ENCODE data around the gene SMURF1. TPM values are rescaled to one million over a fixed set of nuclear protein-coding genes. Genes with fewer than 3 reads are reported as not detected.
A peak's percentile ranks its signal among the peaks of the same experiment; 100 is the strongest.
"Not testable (repeated sequence)": the region's sequence is repeated elsewhere in the genome, so short reads cannot be mapped to it uniquely, and the experiment has no call there.

SMURF1 gene
- total RNA-seq, 1 donor from 2014 or later, result 27.2 TPM

- peak; percentile 87 for DNase-seq (ENCODE audit: low spot score)
Observed at GRCh38 chr7:99121496-99122021, 22.3 kb downstream of the SMURF1 start.

DNA sequence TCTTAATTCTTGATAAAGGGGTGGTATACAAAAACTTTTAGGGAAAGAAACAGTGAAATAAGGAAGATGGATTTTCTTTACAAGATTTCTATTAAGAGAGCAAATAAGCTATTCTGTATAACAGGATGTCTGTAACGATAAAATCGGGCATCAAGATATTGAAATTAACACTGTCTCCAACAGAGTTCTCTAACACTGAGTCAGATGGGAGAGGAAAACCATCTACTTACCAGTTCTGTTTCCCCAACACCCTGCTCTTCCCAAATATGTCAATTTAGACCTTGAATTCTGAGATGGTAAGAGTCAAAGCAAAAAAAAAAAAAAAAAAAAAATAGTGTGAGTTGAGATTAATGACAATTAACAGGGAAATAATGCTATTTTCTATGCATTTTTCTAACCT is 23.0 kb downstream of the SMURF1 start:
- no peak for DNase-seq (ENCODE audit: low spot score)

DNA sequence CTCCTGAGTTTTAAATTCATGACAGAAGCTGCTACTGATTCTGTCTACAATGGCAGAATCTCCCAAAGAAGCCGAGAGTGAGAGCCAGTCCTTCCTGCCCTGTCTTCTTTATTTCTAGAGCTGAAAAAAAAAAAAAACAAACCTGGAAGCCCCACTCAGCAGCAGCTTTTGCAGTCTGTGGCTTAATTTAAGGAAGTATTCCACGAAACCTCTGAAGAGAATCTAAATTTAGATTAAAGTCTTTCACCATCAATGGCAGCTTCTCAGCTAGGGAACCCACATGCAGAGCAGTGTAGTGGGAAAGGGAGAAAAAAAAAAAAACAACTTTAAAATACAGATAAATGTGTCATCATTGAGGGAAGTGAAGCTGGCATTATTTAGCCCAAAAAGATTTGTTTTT is 23.4 kb downstream of the SMURF1 start:
- DNase-seq (ENCODE audit: low spot score), result peak; percentile 68

- no peak for DNase-seq (ENCODE audit: low spot score)
Observed at GRCh38 chr7:99118077-99118476, 25.8 kb downstream of the SMURF1 start.

GRCh38 chr7:99116144-99116543 is 27.8 kb downstream of the SMURF1 start:
- DNase-seq (ENCODE audit: low spot score), result peak; percentile 60

GRCh38 chr7:99115379-99115778 is 28.5 kb downstream of the SMURF1 start:
- no peak for DNase-seq (ENCODE audit: low spot score)

GRCh38 chr7:99112979-99113378 is 30.9 kb downstream of the SMURF1 start:
- no peak for DNase-seq (ENCODE audit: low spot score)

- DNase-seq (ENCODE audit: low spot score), result no peak
Observed at GRCh38 chr7:99112097-99112496, 31.8 kb downstream of the SMURF1 start.

DNA sequence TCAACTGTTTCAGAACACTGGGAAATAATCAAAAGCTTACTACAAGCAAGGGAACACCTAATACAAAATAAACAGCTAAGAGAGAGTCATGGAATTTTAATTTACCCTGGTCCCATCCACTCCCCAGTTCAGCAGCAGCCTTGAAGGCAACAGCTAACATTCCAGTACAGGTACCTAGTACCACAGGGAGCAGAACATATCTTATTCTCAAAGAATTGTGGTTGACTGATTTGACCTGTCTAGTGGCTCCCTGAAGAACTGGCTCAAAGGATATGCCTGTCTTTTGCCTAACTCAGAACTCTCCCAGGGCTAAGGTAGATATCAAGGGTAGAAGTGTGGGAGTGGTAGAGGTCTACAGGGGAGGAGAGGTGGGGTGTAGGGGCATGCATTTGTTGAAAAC is 32.3 kb downstream of the SMURF1 start:
- DNase-seq (ENCODE audit: low spot score), result no peak

DNA sequence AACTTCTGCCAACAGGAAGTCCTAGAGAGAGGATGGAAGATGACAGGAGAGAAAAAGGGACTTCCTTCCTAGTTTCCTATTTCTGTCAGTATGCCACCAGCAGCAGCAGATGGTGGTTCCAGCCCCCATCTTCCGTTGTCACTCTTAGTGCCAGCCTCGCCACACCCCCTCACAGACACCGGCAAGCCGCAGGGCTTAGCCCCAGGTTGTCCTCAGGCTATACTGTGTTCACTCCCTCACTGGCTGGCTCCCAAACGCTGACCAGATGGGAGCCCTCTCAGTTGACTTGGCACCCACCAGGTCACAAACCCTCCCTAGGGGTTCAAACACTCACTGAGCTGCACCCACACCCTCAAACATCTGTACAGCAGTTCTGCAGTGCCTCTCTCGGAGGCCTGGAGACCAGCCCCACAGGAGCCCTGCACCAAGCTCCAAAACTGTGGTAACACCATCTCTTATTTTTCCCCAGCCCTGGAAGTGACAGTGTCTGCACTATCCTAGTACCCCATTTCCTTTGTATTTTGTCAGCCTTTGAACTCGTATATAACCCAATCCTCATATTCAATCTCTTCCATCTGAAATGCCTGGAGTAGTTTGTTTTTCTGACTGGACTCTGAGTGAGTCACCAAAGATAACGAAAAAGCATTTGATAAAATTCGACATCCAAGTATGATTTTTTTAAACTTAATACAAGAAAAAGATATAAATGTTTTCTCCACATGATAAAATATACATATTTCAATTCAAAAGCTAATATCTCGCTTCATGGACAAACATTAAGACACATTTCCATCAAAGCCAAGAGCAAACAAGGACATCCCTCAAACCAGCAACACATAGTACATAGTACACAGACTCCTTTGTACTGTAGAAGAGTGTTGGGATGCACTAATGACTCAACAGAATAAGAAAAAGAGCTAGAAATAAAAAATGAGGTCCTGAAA is 34.5 kb downstream of the SMURF1 start:
- no peak for DNase-seq (ENCODE audit: low spot score)

GRCh38 chr7:99108613-99109012 is 35.3 kb downstream of the SMURF1 start:
- DNase-seq (ENCODE audit: low spot score), result no peak

GRCh38 chr7:99106821-99107241 is 37.1 kb downstream of the SMURF1 start:
- no peak for DNase-seq (ENCODE audit: low spot score)

GRCh38 chr7:99106411-99106810 is 37.5 kb downstream of the SMURF1 start:
- DNase-seq (ENCODE audit: low spot score), result no peak

DNA sequence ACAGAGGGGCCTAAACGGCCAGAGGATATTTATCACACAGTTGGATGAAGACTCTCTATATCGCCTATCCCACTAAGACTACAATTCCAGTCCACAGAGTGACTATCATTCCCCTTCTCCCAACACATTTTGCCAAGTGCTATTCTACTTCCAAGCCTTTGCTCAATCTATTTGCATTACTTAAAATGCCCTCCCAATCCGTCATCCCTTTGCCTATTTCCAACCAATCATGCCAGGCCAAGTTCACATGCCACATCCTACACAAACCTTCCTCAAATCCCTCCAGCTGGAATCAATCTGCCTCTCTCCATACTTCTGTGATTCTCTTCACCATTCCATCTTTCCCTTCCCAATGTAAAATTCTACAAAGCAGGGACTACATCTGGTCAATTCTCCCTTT is 38.2 kb downstream of the SMURF1 start:
- no peak for DNase-seq (ENCODE audit: low spot score)

- DNase-seq (ENCODE audit: low spot score), result no peak
Observed at GRCh38 chr7:99104631-99105030, 39.3 kb downstream of the SMURF1 start.

DNA sequence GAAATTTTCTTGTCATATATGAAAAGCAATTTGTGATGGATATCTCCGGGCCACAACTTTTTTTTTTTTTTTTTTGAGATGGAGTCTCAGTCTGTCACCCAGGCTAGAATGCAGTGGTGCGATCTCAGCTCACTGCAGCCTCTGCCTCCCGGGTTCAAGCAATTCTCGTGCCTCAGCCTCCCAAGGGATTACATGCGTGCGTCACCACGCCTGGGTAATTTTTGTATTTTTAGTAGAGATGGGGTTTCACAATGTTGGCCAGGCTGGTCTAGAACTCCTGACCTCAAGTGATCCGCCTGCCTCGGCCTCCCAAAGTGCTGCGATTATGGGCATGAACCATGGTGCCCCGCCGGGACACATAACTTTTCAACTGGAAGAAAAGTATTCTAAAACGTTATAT is 40.1 kb downstream of the SMURF1 start:
- DNase-seq (ENCODE audit: low spot score), result not testable (repeated sequence)

GRCh38 chr7:99102809-99103690 is 40.9 kb downstream of the SMURF1 start:
- peak; percentile 37 for DNase-seq (ENCODE audit: low spot score)

- no peak for DNase-seq (ENCODE audit: low spot score)
Observed at GRCh38 chr7:99102361-99102760, 41.5 kb downstream of the SMURF1 start.

- not testable (repeated sequence) for DNase-seq (ENCODE audit: low spot score)
Observed at GRCh38 chr7:99101516-99101915, 42.4 kb downstream of the SMURF1 start.

- no peak for DNase-seq (ENCODE audit: low spot score)
Observed at GRCh38 chr7:99099499-99100077, 44.3 kb downstream of the SMURF1 start.

DNA sequence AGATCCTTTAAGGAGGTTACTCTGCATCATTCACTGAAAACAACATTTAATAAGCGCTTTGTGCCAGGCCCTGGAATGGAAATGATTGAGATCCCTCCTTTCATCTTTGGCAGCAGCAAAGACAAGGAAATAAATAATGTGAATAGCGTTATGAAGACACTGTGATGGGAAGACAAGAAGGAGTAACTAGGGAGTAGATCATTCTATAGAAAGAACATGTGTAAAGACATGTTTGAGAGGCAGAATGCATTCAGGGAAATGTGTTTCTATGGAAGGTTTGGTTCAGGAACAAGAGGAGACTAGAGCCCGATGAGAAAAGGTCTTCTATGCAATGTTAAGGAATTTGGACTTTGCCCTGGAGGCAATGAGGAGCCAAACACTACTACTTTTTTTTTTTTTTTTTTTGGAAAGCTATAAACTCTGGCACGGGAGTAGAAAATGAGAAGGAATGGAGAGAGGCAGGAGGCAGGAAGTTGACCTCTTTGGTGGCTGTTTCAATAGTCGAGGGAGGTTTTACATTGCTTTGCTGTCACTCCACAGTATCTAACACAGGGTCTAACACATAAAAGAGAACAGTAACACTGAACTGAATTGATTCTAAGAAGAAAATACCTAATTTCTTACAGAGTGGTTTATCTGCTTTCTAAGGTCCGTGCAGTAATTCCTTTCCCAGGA is 44.9 kb downstream of the SMURF1 start:
- no peak for DNase-seq (ENCODE audit: low spot score)
